BLaER1 (cell line): ENCODE data around the gene HIVEP3.

ENCODE experiments used
- H3K27ac ChIP-seq: shearing (Covaris generic); formaldehyde crosslinking; 2 replicates; pipeline ENCODE4 v1.8.1; 2022
- H3K27me3 ChIP-seq: shearing (Covaris generic); formaldehyde crosslinking; 2 replicates; pipeline ENCODE4 v1.8.1; 2022
- H3K36me3 ChIP-seq: shearing (Covaris generic); formaldehyde crosslinking; 2 replicates; pipeline ENCODE4 v1.8.1; 2022
- H3K4me1 ChIP-seq: shearing (Covaris generic); formaldehyde crosslinking; 2 replicates; pipeline ENCODE4 v1.8.1; 2022
- H3K4me2 ChIP-seq: shearing (Covaris generic); formaldehyde crosslinking; 2 replicates; pipeline ENCODE4 v1.8.1; 2022
- H3K4me3 ChIP-seq: shearing (Covaris generic); formaldehyde crosslinking; 2 replicates; pipeline ENCODE4 v1.8.1; 2022
- H3K9ac ChIP-seq: shearing (Covaris generic); formaldehyde crosslinking; 2 replicates; pipeline ENCODE4 v1.8.1; 2022
- H3K9me3 ChIP-seq: shearing (Covaris generic); formaldehyde crosslinking; 2 replicates; pipeline ENCODE4 v1.8.1; 2022
- H4K20me1 ChIP-seq: shearing (Covaris generic); formaldehyde crosslinking; 2 replicates; pipeline ENCODE4 v1.8.1; 2022
- Cebpa-rat ChIP-seq: shearing (Covaris generic); IDR thresholded peaks from 2 replicates; pipeline ENCODE4 v1.8.1; 2022

The HIVEP3 gene

DNA sequence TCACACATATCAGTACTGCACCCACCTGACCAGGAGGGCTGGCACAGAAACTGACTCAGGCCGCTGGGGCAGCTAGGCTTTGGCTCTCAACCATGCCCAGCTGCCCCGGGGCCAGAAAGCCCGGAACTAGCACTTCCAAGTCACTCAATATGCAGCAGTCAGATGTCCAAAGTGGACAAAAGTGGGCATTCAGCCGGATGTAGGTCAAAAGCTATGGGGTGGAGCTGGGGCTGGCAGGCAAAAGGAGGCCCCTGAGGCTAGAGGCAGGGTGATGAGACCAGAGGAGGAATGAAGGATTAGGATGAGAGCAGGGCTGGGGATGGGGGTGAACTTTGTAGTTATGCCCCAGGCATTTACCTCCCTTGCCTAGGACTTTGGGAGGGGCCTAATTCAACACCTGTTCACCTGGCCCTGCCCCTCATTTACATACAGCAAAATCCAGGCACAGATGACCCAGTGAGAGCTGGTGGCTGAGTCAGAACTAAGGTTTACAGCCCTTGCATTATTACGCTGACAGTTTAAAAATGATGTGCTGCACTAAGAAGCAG, 403.5 kb downstream of the HIVEP3 start:
- Histone ChIP-seq H3K27ac (no peak overlapping the region), H3K27me3 (no peaks in the 10 kb centered on the region), H3K36me3 (peaks cover 3% of the 10 kb centered on the region; the same call in 1 of the 2 replicates), H3K4me2 (no peak overlapping the region), H3K9ac (no peak overlapping the region), H3K9me3 (no peaks in the 10 kb centered on the region), H3K4me1 (peaks cover 37% of the 10 kb centered on the region), H3K4me3 (no peak overlapping the region), H4K20me1 (0 out of 2 replicates have a peak, but pooled peaks cover 5% of the 10 kb centered on the region)
- TF ChIP-seq Cebpa-rat: no peak

DNA sequence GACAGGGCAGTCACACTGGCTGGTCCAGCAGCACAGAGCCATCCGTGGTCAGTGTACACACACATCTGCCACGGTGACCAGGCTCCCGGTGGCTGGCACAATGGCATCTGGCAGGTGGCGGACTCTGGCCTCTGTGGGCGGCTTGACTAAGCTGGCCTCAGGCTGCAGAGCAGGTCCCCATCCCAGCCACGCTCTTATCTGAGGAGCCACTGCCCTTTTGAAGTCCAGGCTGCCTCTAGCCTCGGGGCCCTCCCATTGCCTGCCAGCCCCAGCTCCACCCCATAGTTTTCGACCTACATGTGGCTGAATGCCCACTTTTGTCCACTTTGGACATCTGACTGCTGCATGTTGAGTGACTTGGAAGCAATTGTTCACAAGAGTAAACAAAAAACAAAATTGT, 404.3 kb downstream of the HIVEP3 start:
- Histone ChIP-seq H4K20me1 (peaks cover 13% of the 10 kb centered on the region; the same call in 1 of the 2 replicates), H3K27ac (no peak overlapping the region), H3K4me1 (peaks cover 45% of the 10 kb centered on the region), H3K9me3 (no peaks in the 10 kb centered on the region), H3K4me3 (no peak overlapping the region), H3K9ac (no peak overlapping the region), H3K36me3 (peaks cover 3% of the 10 kb centered on the region; the same call in 1 of the 2 replicates), H3K4me2 (no peak overlapping the region), H3K27me3 (no peaks in the 10 kb centered on the region)
- no peak for TF ChIP-seq Cebpa-rat

- TF ChIP-seq Cebpa-rat: no peak
- Histone ChIP-seq H3K27me3 (no peaks in the 10 kb centered on the region), H3K4me3 (no peak overlapping the region), H3K36me3 (peaks cover 3% of the 10 kb centered on the region; the same call in 1 of the 2 replicates), H3K4me2 (no peak overlapping the region), H4K20me1 (peaks cover 23% of the 10 kb centered on the region), H3K9ac (no peak overlapping the region), H3K4me1 (peaks cover 47% of the 10 kb centered on the region), H3K27ac (no peak overlapping the region), H3K9me3 (no peaks in the 10 kb centered on the region)
Observed at GRCh38 chr1:41513383-41513735, 405.4 kb downstream of the HIVEP3 start.

DNA sequence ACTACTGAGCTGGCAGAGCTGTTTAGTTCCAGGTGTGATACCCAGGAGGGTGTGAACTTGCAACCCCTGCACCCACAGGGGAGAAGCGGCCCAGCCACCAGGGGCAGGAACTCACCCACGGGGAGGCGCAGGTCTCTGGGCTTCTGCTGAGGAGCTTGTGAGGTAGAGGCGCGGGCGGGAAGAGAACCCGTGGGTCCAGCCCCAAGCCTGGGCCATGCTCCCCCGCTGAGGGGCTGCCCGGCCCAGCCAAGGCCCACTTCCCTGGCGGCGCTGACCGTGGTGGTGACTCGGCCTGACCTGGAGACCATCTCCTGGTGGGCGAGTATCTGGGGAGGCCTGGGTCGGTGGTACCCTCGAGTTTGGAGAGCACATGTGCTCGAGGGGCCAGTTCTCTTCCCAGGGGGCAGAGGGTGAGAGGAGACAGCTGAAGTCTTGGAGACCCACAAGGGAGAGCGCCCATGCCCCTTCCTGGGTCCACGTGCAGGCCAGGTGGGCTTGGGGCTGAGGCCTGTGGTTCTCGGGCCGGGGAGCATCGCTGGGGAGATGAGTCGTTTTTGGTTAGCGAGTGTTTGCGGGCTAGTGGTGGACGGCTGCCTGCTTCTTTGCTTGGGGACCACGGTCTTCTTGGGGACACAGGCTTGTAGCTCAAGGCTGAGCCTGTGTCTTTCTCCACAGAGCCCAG, 405.9 kb downstream of the HIVEP3 start:
- H3K4me3 ChIP-seq: no peak overlapping the region
- no peaks in the 10 kb centered on the region for H3K27me3 ChIP-seq
- H3K4me1 ChIP-seq: peaks cover 45% of the 10 kb centered on the region
- no peak overlapping the region for H3K9ac ChIP-seq
- H4K20me1 ChIP-seq: peaks cover 28% of the 10 kb centered on the region
- peaks cover 3% of the 10 kb centered on the region; the same call in 1 of the 2 replicates for H3K36me3 ChIP-seq
- no peaks in the 10 kb centered on the region for H3K9me3 ChIP-seq
- no peak overlapping the region for H3K27ac ChIP-seq
- no peak overlapping the region for H3K4me2 ChIP-seq
- TF ChIP-seq Cebpa-rat: no peak

- no peak overlapping the region for H3K4me2 ChIP-seq
- H3K9me3 ChIP-seq: no peaks in the 10 kb centered on the region
- H3K27ac ChIP-seq: no peak overlapping the region
- peaks cover 3% of the 10 kb centered on the region; the same call in 1 of the 2 replicates for H3K36me3 ChIP-seq
- H3K9ac ChIP-seq: no peak overlapping the region
- no peak for TF ChIP-seq Cebpa-rat
- H3K4me1 ChIP-seq: peaks cover 28% of the 10 kb centered on the region
- H3K4me3 ChIP-seq: no peak overlapping the region
- peaks cover 5% of the 10 kb centered on the region; the same call in 1 of the 2 replicates for H3K27me3 ChIP-seq
- peaks cover 28% of the 10 kb centered on the region for H4K20me1 ChIP-seq
Observed at GRCh38 chr1:41511239-41511540, 407.5 kb downstream of the HIVEP3 start.

DNA sequence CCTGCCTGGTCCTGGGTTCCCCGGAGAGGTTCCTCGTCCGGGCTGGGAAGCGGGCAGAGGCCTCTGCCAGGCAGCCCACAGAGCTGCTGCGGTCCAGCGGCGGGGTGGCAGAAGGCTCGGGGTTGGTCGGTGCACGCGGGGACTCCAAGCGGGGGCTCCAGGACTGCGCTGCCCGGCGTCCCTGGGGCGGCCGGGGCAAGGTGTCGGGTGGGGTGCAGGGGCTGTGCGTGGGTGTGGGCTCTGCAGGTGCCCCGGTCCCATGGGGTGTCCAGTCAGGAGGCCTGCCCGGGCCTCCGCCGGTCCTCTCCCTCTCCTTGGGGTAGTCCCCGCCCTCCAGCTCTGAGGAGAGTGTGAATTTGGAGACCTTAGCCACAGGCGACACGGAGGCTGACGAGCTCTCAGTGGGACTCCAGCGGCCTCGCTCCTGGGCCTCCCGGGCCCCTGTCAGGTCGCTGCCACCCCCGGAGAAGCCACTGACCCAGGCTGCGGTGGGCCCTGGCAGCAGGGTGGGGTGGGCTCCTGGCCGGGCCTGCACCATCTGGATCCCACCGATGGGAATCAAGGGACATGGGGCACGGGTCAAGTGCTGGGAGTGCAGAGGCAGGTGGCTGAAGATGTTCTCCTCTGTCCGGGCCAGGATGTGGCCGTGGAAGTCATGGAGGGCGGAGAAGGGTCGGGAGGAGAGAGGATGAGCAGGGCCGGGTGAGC, 408.0 kb downstream of the HIVEP3 start:
- H3K9me3 ChIP-seq: no peaks in the 10 kb centered on the region
- peak overlapping the region; percentile 64 for H3K4me2 ChIP-seq
- H3K4me3 ChIP-seq: no peak overlapping the region
- peaks cover 3% of the 10 kb centered on the region; the same call in 1 of the 2 replicates for H3K36me3 ChIP-seq
- H3K27me3 ChIP-seq: peaks cover 5% of the 10 kb centered on the region; the same call in 1 of the 2 replicates
- TF ChIP-seq Cebpa-rat: no peak
- H3K9ac ChIP-seq: no peak overlapping the region
- H4K20me1 ChIP-seq: peaks cover 28% of the 10 kb centered on the region
- no peak overlapping the region for H3K27ac ChIP-seq
- H3K4me1 ChIP-seq: peaks cover 23% of the 10 kb centered on the region

DNA sequence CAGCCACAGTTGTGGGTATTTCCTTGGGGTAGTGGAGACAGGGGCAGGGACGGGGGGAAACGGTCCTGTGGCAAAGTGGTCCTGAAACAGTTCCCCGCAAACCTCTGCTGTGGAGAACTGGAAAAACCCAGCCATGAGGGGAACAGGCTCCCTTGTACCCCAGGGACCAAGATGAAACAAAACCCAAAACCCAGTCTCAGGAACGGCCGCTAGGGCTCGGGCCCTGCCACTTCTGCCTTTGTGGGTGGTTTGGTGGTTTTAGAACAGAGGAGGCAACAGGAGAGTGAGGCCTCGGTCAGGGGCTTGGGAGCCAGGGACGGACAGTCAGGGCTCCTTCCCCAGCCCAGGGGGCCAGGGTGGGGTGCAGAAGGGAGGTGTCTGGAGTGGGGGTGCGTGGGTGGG, 409.5 kb downstream of the HIVEP3 start:
- TF ChIP-seq Cebpa-rat: no peak
- Histone ChIP-seq H3K27me3 (peaks cover 5% of the 10 kb centered on the region; the same call in 1 of the 2 replicates), H4K20me1 (peaks cover 28% of the 10 kb centered on the region), H3K4me1 (peaks cover 27% of the 10 kb centered on the region), H3K36me3 (peaks cover 3% of the 10 kb centered on the region; the same call in 1 of the 2 replicates), H3K27ac (no peak overlapping the region), H3K4me3 (no peak overlapping the region), H3K9me3 (no peaks in the 10 kb centered on the region), H3K4me2 (peak overlapping the region; percentile 64), H3K9ac (no peak overlapping the region)

GRCh38 chr1:41508290-41508689, 410.4 kb downstream of the HIVEP3 start:
- H3K36me3 ChIP-seq: peaks cover 3% of the 10 kb centered on the region; the same call in 1 of the 2 replicates

GRCh38 chr1:41507836-41508235, 410.9 kb downstream of the HIVEP3 start:
- no peaks in the 10 kb centered on the region for H3K9me3 ChIP-seq
- no peak for TF ChIP-seq Cebpa-rat

More at GRCh38 chr1:41508290-41508689, 410.4 kb downstream of the HIVEP3 start:
- Histone ChIP-seq H3K4me3 (no peak overlapping the region), H3K27me3 (peaks cover 5% of the 10 kb centered on the region; the same call in 1 of the 2 replicates), H3K4me2 (no peak overlapping the region), H3K9me3 (no peaks in the 10 kb centered on the region), H4K20me1 (peaks cover 28% of the 10 kb centered on the region), H3K4me1 (peaks cover 36% of the 10 kb centered on the region), H3K27ac (no peak overlapping the region), H3K9ac (no peak overlapping the region)
- no peak for TF ChIP-seq Cebpa-rat

More at GRCh38 chr1:41507836-41508235, 410.9 kb downstream of the HIVEP3 start:
- peaks cover 5% of the 10 kb centered on the region; the same call in 1 of the 2 replicates for H3K27me3 ChIP-seq
- H3K36me3 ChIP-seq: peaks cover 3% of the 10 kb centered on the region; the same call in 1 of the 2 replicates
- peaks cover 28% of the 10 kb centered on the region for H4K20me1 ChIP-seq
- peaks cover 36% of the 10 kb centered on the region for H3K4me1 ChIP-seq
- H3K9ac ChIP-seq: no peak overlapping the region
- no peak overlapping the region for H3K4me2 ChIP-seq
- H3K27ac ChIP-seq: no peak overlapping the region
- H3K4me3 ChIP-seq: no peak overlapping the region
